GM18511 (cell line): Measurements from ENCODE around the gene TRAPPC2L.
"Not testable (repeated sequence)": the region's sequence is repeated elsewhere in the genome, so short reads cannot be mapped to it uniquely, and the experiment has no call there.

ENCODE experiments used
- ATAC-seq: cut with Tn5 transposase; IDR thresholded peaks from one replicate; pipeline ENCODE4 v1.9.1; 2021; ENCODE audit warnings: mild to moderate bottlenecking, moderate library complexity; ENCODE audit not compliant: unreplicated experiment

TRAPPC2L gene

GRCh38 chr16:88888057-88888456, 31.1 kb downstream of the TRAPPC2L start:
- ATAC-seq = no peak

GRCh38 chr16:88888461-88889387, 31.8 kb downstream of the TRAPPC2L start:
- ATAC-seq = no peak

- not testable (repeated sequence) for ATAC-seq
Measured at GRCh38 chr16:88889702-88890352, 32.9 kb downstream of the TRAPPC2L start.

- no peak for ATAC-seq
Measured at GRCh38 chr16:88891083-88891482, 34.2 kb downstream of the TRAPPC2L start.

- no peak for ATAC-seq
Measured at GRCh38 chr16:88892065-88892464, 35.1 kb downstream of the TRAPPC2L start.

- ATAC-seq = no peak
Measured at GRCh38 chr16:88893127-88893968, 36.4 kb downstream of the TRAPPC2L start.

- ATAC-seq = not testable (repeated sequence)
Measured at GRCh38 chr16:88894266-88894665, 37.3 kb downstream of the TRAPPC2L start.

- no peak for ATAC-seq
Measured at GRCh38 chr16:88894681-88895300, 37.9 kb downstream of the TRAPPC2L start.

GRCh38 chr16:88895335-88895734, 38.4 kb downstream of the TRAPPC2L start:
- ATAC-seq = no peak

- ATAC-seq = no peak
Measured at GRCh38 chr16:88896238-88897070, 39.5 kb downstream of the TRAPPC2L start.

GRCh38 chr16:88897696-88898425, 40.9 kb downstream of the TRAPPC2L start:
- ATAC-seq = no peak

GRCh38 chr16:88899901-88900661, 43.2 kb downstream of the TRAPPC2L start:
- no peak for ATAC-seq

GRCh38 chr16:88900662-88901052, 43.7 kb downstream of the TRAPPC2L start:
- ATAC-seq = no peak

GRCh38 chr16:88901718-88902337, 44.9 kb downstream of the TRAPPC2L start:
- ATAC-seq = no peak

GRCh38 chr16:88902744-88903143, 45.8 kb downstream of the TRAPPC2L start:
- no peak for ATAC-seq

- ATAC-seq = no peak
Measured at GRCh38 chr16:88903267-88903666, 46.3 kb downstream of the TRAPPC2L start.

GRCh38 chr16:88904676-88905365, 47.9 kb downstream of the TRAPPC2L start:
- no peak for ATAC-seq
